CD14-positive monocyte (primary cell): ENCODE results near the gene CYTH1. TPM values are rescaled to one million over a fixed set of nuclear protein-coding genes. Genes with fewer than 3 reads are reported as not detected.

ENCODE experiments used
- DNase-seq, 3 donors: peaks; one replicate each; pipeline ENCODE4 v3.0.0-alpha.2; 2011 to 2022
- H2AFZ ChIP-seq: 2 replicates; pipeline ENCODE4 v1.6.0; 2012; ENCODE audit warnings: mild to moderate bottlenecking, low read depth, low read length, inconsistent platforms; ENCODE audit not compliant: insufficient read depth, poor library complexity, severe bottlenecking
- H3K27ac ChIP-seq, 2 donors: 1 replicate in 1 of 2; 2 replicates in 1 of 2; pipeline ENCODE4 v1.5.1; 2012 to 2013; ENCODE audit warnings: low read length in 2 of 2, control low read depth in 1 of 2, inconsistent platforms in 1 of 2, low read depth in 1 of 2, mild to moderate bottlenecking in 1 of 2
- H3K27me3 ChIP-seq, 2 donors: one replicate each; pipeline versions ENCODE4 v1.6.0 to v1.6.1; 2011 to 2013; ENCODE audit warnings: low read length in 2 of 2; ENCODE audit not compliant: control insufficient read depth in 2 of 2, insufficient read depth in 2 of 2
- H3K36me3 ChIP-seq, 2 donors: replicated peaks in 1 of 2; 1 replicate in 1 of 2; 2 replicates in 1 of 2; pipeline versions ENCODE4 v1.5.1 to v1.6.1; 2012 to 2013; ENCODE audit warnings: low read length in 2 of 2, control low read depth in 1 of 2, inconsistent platforms in 1 of 2, mild to moderate bottlenecking in 1 of 2; ENCODE audit not compliant: insufficient read depth in 2 of 2, control insufficient read depth in 1 of 2
- H3K4me1 ChIP-seq, 2 donors: 1 replicate in 1 of 2; 2 replicates in 1 of 2; pipeline versions ENCODE4 v1.5.1 to v1.6.1; 2012 to 2013; ENCODE audit warnings: low read length in 2 of 2, control low read depth in 1 of 2, inconsistent platforms in 1 of 2, mild to moderate bottlenecking in 1 of 2, moderate library complexity in 1 of 2; ENCODE audit not compliant: insufficient read depth in 2 of 2, control insufficient read depth in 1 of 2
- H3K4me2 ChIP-seq: replicated peaks from 2 replicates; pipeline ENCODE3; 2012; ENCODE audit warnings: low read length, moderate library complexity, mild to moderate bottlenecking; ENCODE audit not compliant: poor library complexity, severe bottlenecking; ENCODE audit errors: extremely low read depth
- H3K4me3 ChIP-seq, 3 experiments: fragments of 200-600 bp in 1 of 3; sonication (generic) in 1 of 3; replicated peaks in 1 of 3; 1 replicate in 2 of 3; 2 replicates in 1 of 3; pipeline ENCODE4 v1.5.1; 2011 to 2013; ENCODE audit warnings: low read length in 3 of 3, mild to moderate bottlenecking in 3 of 3, control low read depth in 2 of 3, low read depth in 2 of 3, inconsistent platforms in 1 of 3, moderate library complexity in 1 of 3
- H3K79me2 ChIP-seq: 2 replicates; pipeline ENCODE4 v1.6.0; 2012; ENCODE audit warnings: mild to moderate bottlenecking, control low read depth, inconsistent platforms, low read length, moderate library complexity; ENCODE audit not compliant: insufficient read depth
- H3K9ac ChIP-seq: 2 replicates; pipeline ENCODE4 v1.6.0; 2017; ENCODE audit warnings: low read length, mild to moderate bottlenecking; ENCODE audit not compliant: insufficient read depth, poor library complexity, severe bottlenecking
- H3K9me3 ChIP-seq, 2 donors: replicated peaks in 1 of 2; 1 replicate in 1 of 2; 2 replicates in 1 of 2; pipeline versions ENCODE4 v1.5.1 to v1.6.1; 2012 to 2013; ENCODE audit warnings: low read length in 2 of 2, control low read depth in 1 of 2; ENCODE audit not compliant: control insufficient read depth in 1 of 2, insufficient read depth in 1 of 2
- H4K20me1 ChIP-seq: 2 replicates; pipeline ENCODE4 v1.6.0; 2012; ENCODE audit warnings: mild to moderate bottlenecking, low read length, control low read depth, moderate library complexity; ENCODE audit not compliant: insufficient read depth
- H3K27ac Mint-ChIP-seq, 7 donors: one replicate each; pipeline ENCODE4 v1.8.0; 2020; ENCODE audit warnings: mild to moderate bottlenecking in 7 of 7, mixed read lengths in 7 of 7, moderate library complexity in 6 of 7, inconsistent platforms in 2 of 7
- H3K27me3 Mint-ChIP-seq, 3 donors: one replicate each; pipeline ENCODE4 v1.8.0; 2021 to 2022; ENCODE audit warnings: low read depth in 3 of 3, mild to moderate bottlenecking in 3 of 3, mixed read lengths in 3 of 3, moderate library complexity in 3 of 3, inconsistent platforms in 1 of 3
- H3K36me3 Mint-ChIP-seq, 2 donors: one replicate each; pipeline ENCODE4 v1.8.0; 2020; ENCODE audit warnings: mixed read lengths in 2 of 2, inconsistent platforms in 1 of 2, mild to moderate bottlenecking in 1 of 2
- H3K4me1 Mint-ChIP-seq: one replicate; pipeline ENCODE4 v1.8.0; 2020; ENCODE audit warnings: mild to moderate bottlenecking, mixed read lengths
- H3K4me3 Mint-ChIP-seq, 2 donors: one replicate each; pipeline ENCODE4 v1.8.0; 2020; ENCODE audit warnings: mild to moderate bottlenecking in 2 of 2, mixed read lengths in 2 of 2, moderate library complexity in 1 of 2
- H3K9me3 Mint-ChIP-seq, 7 donors: one replicate each; pipeline ENCODE4 v1.8.0; 2020 to 2022; ENCODE audit warnings: mixed read lengths in 7 of 7, mild to moderate bottlenecking in 6 of 7, moderate library complexity in 6 of 7, inconsistent platforms in 2 of 7
- CTCF ChIP-seq: fragments of 200-600 bp; IDR thresholded peaks from one replicate; pipeline ENCODE4 v1.8.0; 2022; ENCODE audit warnings: antibody characterized with exemption, mild to moderate bottlenecking
- WGBS: methylation state at CpG from one replicate; pipeline ENCODE4 v1.1.5; 2013; ENCODE audit warnings: missing lambda C conversion rate; ENCODE audit not compliant: insufficient coverage; 5-methylcytosine and 5-hydroxymethylcytosine counted together
- intact Hi-C, 2 donors: fragments of 100-400 bp; cut with micrococcal nuclease; formaldehyde crosslinking; loops; one replicate each; pipeline versions ENCODE4 v1.15.0 to v1.15.1; 2023
- polyA plus RNA-seq, 3 donors: library from polyadenylated mRNA; depleted of rRNA in 1 of 3; unstranded in 2 of 3; stranded (reverse) in 1 of 3; fragments of 300-500 nt in 2 of 3; fragments of >200 nt in 1 of 3; fragmentation: Illumina TruSeq in 2 of 3; gene quantifications; 1 replicate in 2 of 3; 2 replicates in 1 of 3; pipeline ENCODE4 v1.2.3, GENCODE V29; 2012 to 2021

The CYTH1 gene
- polyA plus RNA-seq, 3 donors = 68.6 to 211 (median 80.9) TPM

GRCh38 chr17:78684026-78684425, 98.0 kb downstream of the CYTH1 start:
- H3K4me1 Mint-ChIP-seq = no peaks in the 10 kb centered on the region
- no peaks in the 10 kb centered on the region for H3K27me3 ChIP-seq
- H3K79me2 ChIP-seq = no peaks in the 10 kb centered on the region
- no peak overlapping the region for H3K4me3 ChIP-seq
- intact Hi-C loops = loop anchor here in 1 of 2 donors (10.0 kb wide), 1 partner anchor 59 kb away; no protein-coding TSS in a partner anchor
- H3K27me3 Mint-ChIP-seq = peaks cover 0 to 1% (median 0%) of the 10 kb centered on the region in 3 donors
- no peak for DNase-seq
- peaks cover 47% of the 10 kb centered on the region for H4K20me1 ChIP-seq
- H3K9ac ChIP-seq = no peak overlapping the region
- peaks cover 85 to 95% of the 10 kb centered on the region in 2 donors for H3K36me3 Mint-ChIP-seq
- H3K27ac ChIP-seq = no peak overlapping the region
- peaks cover 81 to 100% of the 10 kb centered on the region in 2 donors for H3K36me3 ChIP-seq
- H2AFZ ChIP-seq = no peak overlapping the region
- no peak overlapping the region for H3K27ac Mint-ChIP-seq
- TF ChIP-seq CTCF = no peak
- no peaks in the 10 kb centered on the region for H3K4me1 ChIP-seq
- H3K4me3 Mint-ChIP-seq = no peak overlapping the region
- H3K9me3 Mint-ChIP-seq = no peaks in the 10 kb centered on the region
- 100% methylated on average over 1 of the region's 6 CpGs for WGBS
- no peak overlapping the region for H3K4me2 ChIP-seq
- no peaks in the 10 kb centered on the region for H3K9me3 ChIP-seq

DNA sequence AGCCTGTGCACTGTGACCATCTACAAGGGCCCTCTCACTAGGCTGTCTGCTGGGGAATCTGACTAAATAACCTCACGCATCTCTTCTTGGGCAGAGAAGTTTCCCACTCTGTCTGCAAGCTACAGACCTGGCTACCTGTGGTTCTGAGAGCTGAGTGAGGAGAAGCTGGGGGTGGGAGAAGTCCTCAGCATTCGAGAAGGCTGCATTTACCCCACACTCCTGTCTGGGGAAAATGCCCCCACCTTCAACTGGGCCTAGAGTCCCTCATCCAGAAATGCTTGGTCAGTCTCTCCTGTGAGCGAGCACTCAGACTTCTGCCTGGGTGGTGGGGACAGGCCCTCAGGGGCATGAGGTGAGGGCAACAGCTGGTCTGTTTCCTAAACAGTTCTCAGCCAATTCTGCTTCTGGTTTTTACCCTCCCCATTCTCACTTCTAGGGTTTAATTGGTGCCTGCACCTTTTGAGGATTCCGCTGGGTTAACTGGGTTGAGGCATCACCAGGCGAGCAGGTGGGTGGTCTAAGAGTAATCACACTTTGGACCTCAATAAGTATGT, 98.6 kb downstream of the CYTH1 start:
- H4K20me1 ChIP-seq = peaks cover 47% of the 10 kb centered on the region
- no peak for TF ChIP-seq CTCF
- intact Hi-C loops = loop anchor here in 1 of 2 donors (10.0 kb wide), 1 partner anchor 59 kb away; no protein-coding TSS in a partner anchor
- no peaks in the 10 kb centered on the region for H3K4me1 ChIP-seq
- H3K27ac ChIP-seq = no peak overlapping the region
- Mint-ChIP-seq H3K36me3 (peaks cover 85 to 95% of the 10 kb centered on the region in 2 donors), H3K9me3 (no peaks in the 10 kb centered on the region), H3K4me1 (no peaks in the 10 kb centered on the region), H3K4me3 (no peak overlapping the region), H3K27ac (peak overlapping the region in 3 of 7 donors; percentile 50 to 84 (median 57)), H3K27me3 (peaks cover 0 to 1% (median 0%) of the 10 kb centered on the region in 3 donors)
- no peak overlapping the region for H3K4me2 ChIP-seq
- no peaks in the 10 kb centered on the region for H3K79me2 ChIP-seq
- no peak overlapping the region for H3K4me3 ChIP-seq
- DNase-seq = no peak
- 100% methylated on average over 1 of the region's 5 CpGs for WGBS
- H3K27me3 ChIP-seq = no peaks in the 10 kb centered on the region
- no peak overlapping the region for H2AFZ ChIP-seq
- H3K36me3 ChIP-seq = peaks cover 81 to 100% of the 10 kb centered on the region in 2 donors
- H3K9ac ChIP-seq = no peak overlapping the region
- H3K9me3 ChIP-seq = no peaks in the 10 kb centered on the region
